ENCODE measurements around the gene CAPZB.

CAPZB gene

GRCh38 chr1:19393046-19393445 is 92.3 kb downstream of the CAPZB start:
- in situ Hi-C loops (cut with HindIII; ENCODE audit: low sequenced_read_pairs), result no loop called here

GRCh38 chr1:19392221-19392620 is 93.1 kb downstream of the CAPZB start:
- in situ Hi-C loops (cut with HindIII; ENCODE audit: low sequenced_read_pairs), result no loop called here

GRCh38 chr1:19391596-19391981 is 93.8 kb downstream of the CAPZB start:
- in situ Hi-C loops (cut with HindIII; ENCODE audit: low sequenced_read_pairs), result no loop called here

- in situ Hi-C loops (cut with HindIII; ENCODE audit: low sequenced_read_pairs), result no loop called here
These were observed 94.3 kb downstream of the CAPZB start for GRCh38 chr1:19390901-19391595.

GRCh38 chr1:19390166-19390850 is 95.0 kb downstream of the CAPZB start:
- in situ Hi-C loops (cut with HindIII; ENCODE audit: low sequenced_read_pairs), result no loop called here

- in situ Hi-C loops (cut with HindIII; ENCODE audit: low sequenced_read_pairs), result no loop called here
These were observed 96.4 kb downstream of the CAPZB start for GRCh38 chr1:19388980-19389379.

- in situ Hi-C loops (cut with HindIII; ENCODE audit: low sequenced_read_pairs), result no loop called here
These were observed 98.3 kb downstream of the CAPZB start for GRCh38 chr1:19387045-19387467.

- in situ Hi-C loops (cut with HindIII; ENCODE audit: low sequenced_read_pairs), result no loop called here
These were observed 99.3 kb downstream of the CAPZB start for GRCh38 chr1:19385869-19386591.

- in situ Hi-C loops (cut with HindIII; ENCODE audit: low sequenced_read_pairs), result no loop called here
These were observed 100.1 kb downstream of the CAPZB start for GRCh38 chr1:19385221-19385620.

- in situ Hi-C loops (cut with HindIII; ENCODE audit: low sequenced_read_pairs), result no loop called here
These were observed 100.6 kb downstream of the CAPZB start for GRCh38 chr1:19384772-19385187.

- in situ Hi-C loops (cut with HindIII; ENCODE audit: low sequenced_read_pairs), result no loop called here
These were observed 101.2 kb downstream of the CAPZB start for GRCh38 chr1:19384113-19384512.

- in situ Hi-C loops (cut with HindIII; ENCODE audit: low sequenced_read_pairs), result no loop called here
These were observed 103.1 kb downstream of the CAPZB start for GRCh38 chr1:19382222-19382621.

GRCh38 chr1:19381261-19381660 is 104.1 kb downstream of the CAPZB start:
- in situ Hi-C loops (cut with HindIII; ENCODE audit: low sequenced_read_pairs), result no loop called here

GRCh38 chr1:19377812-19378718 is 107.3 kb downstream of the CAPZB start:
- in situ Hi-C loops (cut with HindIII; ENCODE audit: low sequenced_read_pairs), result loop anchor here (5.0 kb wide), 1 partner anchor 36 kb away; no protein-coding TSS in a partner anchor

GRCh38 chr1:19376428-19377372 is 108.6 kb downstream of the CAPZB start:
- in situ Hi-C loops (cut with HindIII; ENCODE audit: low sequenced_read_pairs), result loop anchor here (5.0 kb wide), 1 partner anchor 34 kb away; no protein-coding TSS in a partner anchor

GRCh38 chr1:19375631-19376400 is 109.5 kb downstream of the CAPZB start:
- in situ Hi-C loops (cut with HindIII; ENCODE audit: low sequenced_read_pairs), result loop anchor here (5.0 kb wide), 1 partner anchor 34 kb away; no protein-coding TSS in a partner anchor

- in situ Hi-C loops (cut with HindIII; ENCODE audit: low sequenced_read_pairs), result loop anchor here (5.0 kb wide), 1 partner anchor 33 kb away; no protein-coding TSS in a partner anchor
These were observed 110.4 kb downstream of the CAPZB start for GRCh38 chr1:19374926-19375325.

GRCh38 chr1:19374083-19374801 is 111.1 kb downstream of the CAPZB start:
- in situ Hi-C loops (cut with HindIII; ENCODE audit: low sequenced_read_pairs), result no loop called here

Data from endothelial cell of hepatic sinusoid (primary cell).